Astrocyte of the cerebellum (primary cell): ENCODE data around the gene CYP27B1.

Experiments
- DNase-seq: peaks from one replicate; pipeline ENCODE4 v3.0.0-alpha.2; 2011; ENCODE audit warnings: low read depth
- H3K4me3 ChIP-seq: 2 replicates; pipeline ENCODE4 v1.5.1; 2011; ENCODE audit warnings: mild to moderate bottlenecking, low read depth, low read length, moderate library complexity
- CTCF ChIP-seq: IDR thresholded peaks from 2 replicates; pipeline ENCODE4 v1.5.1; 2012; ENCODE audit warnings: low read length, low read depth, moderate library complexity, mild to moderate bottlenecking; ENCODE audit errors: missing control alignments
- in situ Hi-C: cut with HindIII; loops from 2 replicates; pipeline ENCODE4 v1.10.0; 2017; ENCODE audit warnings: low sequenced_read_pairs

The CYP27B1 gene

GRCh38 chr12:57758552-57759359, 8.1 kb downstream of the CYP27B1 start:
- in situ Hi-C loops: loop anchor here (5.0 kb wide), 1 partner anchor 59 kb away; the partner anchor contains the start of gene AVIL
- no peak overlapping the region for H3K4me3 ChIP-seq
- TF ChIP-seq CTCF: no peak
- DNase-seq: no peak

GRCh38 chr12:57757771-57758170, 9.1 kb downstream of the CYP27B1 start:
- H3K4me3 ChIP-seq: no peak overlapping the region
- in situ Hi-C loops: loop anchor here (5.0 kb wide), 1 partner anchor 60 kb away; the partner anchor contains the start of gene AVIL

GRCh38 chr12:57756406-57757341, 10.2 kb downstream of the CYP27B1 start:
- peak overlapping the region; percentile 55 for H3K4me3 ChIP-seq
- no peak for DNase-seq
- in situ Hi-C loops: loop anchor here (5.0 kb wide), 1 partner anchor 61 kb away; the partner anchor contains the start of gene AVIL
- peak; percentile 76 for TF ChIP-seq CTCF

More at GRCh38 chr12:57757771-57758170, 9.1 kb downstream of the CYP27B1 start:
- TF ChIP-seq CTCF: no peak
- DNase-seq: no peak

- in situ Hi-C loops: loop anchor here (5.0 kb wide), 1 partner anchor 62 kb away; the partner anchor contains the start of gene AVIL
- DNase-seq: no peak
- no peak for TF ChIP-seq CTCF
- H3K4me3 ChIP-seq: peak overlapping the region; percentile 55
These were observed 11.2 kb downstream of the CYP27B1 start for GRCh38 chr12:57755454-57756372.

- H3K4me3 ChIP-seq: peak overlapping the region; percentile 55
- TF ChIP-seq CTCF: no peak
- no peak for DNase-seq
- in situ Hi-C loops: loop anchor here (5.0 kb wide), 1 partner anchor 62 kb away; the partner anchor contains the start of gene AVIL
These were observed 11.8 kb downstream of the CYP27B1 start for GRCh38 chr12:57755194-57755453.
